ENCODE measurements around the gene SEMA6A. TPM values are rescaled to one million over a fixed set of nuclear protein-coding genes. Genes with fewer than 3 reads are reported as not detected.

Gene SEMA6A
- total and polyA plus RNA-seq, 8 donors = 8.9 to 24.5 (median 14.1) TPM

DNA sequence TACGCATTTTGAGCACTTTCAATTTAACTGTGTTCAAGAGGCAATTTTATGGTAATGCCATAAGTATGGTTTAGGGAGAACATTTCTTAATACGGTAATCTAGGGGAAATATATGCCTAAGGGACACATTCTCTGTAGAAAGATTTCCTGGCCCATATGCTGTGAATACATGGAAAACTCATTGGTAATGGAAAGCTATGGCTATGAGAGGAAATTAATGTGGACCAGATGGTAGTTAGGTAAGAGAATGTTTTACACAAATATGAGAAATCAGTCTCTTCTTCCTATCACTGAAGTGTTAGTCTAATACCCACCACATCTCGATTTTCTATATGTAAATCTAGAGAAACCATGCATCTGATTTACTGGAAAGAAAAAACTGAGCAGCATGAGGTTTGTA lies 105.0 kb downstream of the SEMA6A start:
- DNase-seq (no peak), FAIRE-seq (no peak), ATAC-seq (no peak)
- Histone ChIP-seq H3K27me3 (no peaks in the 10 kb centered on the region), H3K9me3 (no peaks in the 10 kb centered on the region), H3K4me1 (no peaks in the 10 kb centered on the region), H3K27ac (no peak overlapping the region), H3K36me3 (peaks cover 0 to 20% (median 0%) of the 10 kb centered on the region in 3 donors), H3K4me3 (no peak overlapping the region)
- WGBS, 2 donors = 61 to 66% methylated on average over 3 of the region's 3 CpGs
- intact Hi-C loops (cut with DNase I) = no loop called here
- TF ChIP-seq, protein P1, sequence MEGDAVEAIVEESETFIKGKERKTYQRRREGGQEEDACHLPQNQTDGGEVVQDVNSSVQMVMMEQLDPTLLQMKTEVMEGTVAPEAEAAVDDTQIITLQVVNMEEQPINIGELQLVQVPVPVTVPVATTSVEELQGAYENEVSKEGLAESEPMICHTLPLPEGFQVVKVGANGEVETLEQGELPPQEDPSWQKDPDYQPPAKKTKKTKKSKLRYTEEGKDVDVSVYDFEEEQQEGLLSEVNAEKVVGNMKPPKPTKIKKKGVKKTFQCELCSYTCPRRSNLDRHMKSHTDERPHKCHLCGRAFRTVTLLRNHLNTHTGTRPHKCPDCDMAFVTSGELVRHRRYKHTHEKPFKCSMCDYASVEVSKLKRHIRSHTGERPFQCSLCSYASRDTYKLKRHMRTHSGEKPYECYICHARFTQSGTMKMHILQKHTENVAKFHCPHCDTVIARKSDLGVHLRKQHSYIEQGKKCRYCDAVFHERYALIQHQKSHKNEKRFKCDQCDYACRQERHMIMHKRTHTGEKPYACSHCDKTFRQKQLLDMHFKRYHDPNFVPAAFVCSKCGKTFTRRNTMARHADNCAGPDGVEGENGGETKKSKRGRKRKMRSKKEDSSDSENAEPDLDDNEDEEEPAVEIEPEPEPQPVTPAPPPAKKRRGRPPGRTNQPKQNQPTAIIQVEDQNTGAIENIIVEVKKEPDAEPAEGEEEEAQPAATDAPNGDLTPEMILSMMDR (IDR thresholded peaks at IDR 0.05) = no peak

DNA sequence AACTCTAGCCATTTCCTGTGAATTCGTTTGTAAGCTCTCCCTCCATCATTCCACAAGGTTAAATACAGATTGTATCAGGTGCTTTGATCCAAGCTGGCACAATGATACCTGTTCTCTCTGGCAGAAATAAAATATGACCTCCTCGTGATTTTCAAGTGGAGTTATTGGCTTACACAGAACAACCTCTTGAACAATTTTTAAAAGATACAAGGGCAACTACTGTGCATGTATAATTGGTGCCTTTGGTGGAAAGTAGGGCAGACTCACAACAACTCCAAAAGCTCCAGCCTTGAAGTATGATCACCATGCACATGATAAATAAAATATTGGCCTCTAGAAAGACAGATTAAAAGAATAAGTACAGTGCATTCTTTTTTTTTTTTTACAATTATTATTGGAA lies 106.0 kb downstream of the SEMA6A start:
- Histone ChIP-seq H3K36me3 (peaks cover 0 to 20% (median 0%) of the 10 kb centered on the region in 3 donors), H3K27ac (no peak overlapping the region), H3K4me3 (no peak overlapping the region), H3K27me3 (no peaks in the 10 kb centered on the region), H3K9me3 (no peaks in the 10 kb centered on the region), H3K4me1 (no peaks in the 10 kb centered on the region)
- WGBS, 2 donors = 90 to 91% methylated on average over 2 of the region's 2 CpGs
- intact Hi-C loops (cut with DNase I) = no loop called here
- ATAC-seq (no peak), DNase-seq (no peak), FAIRE-seq (no peak)
- TF ChIP-seq, protein P1 (IDR thresholded peaks at IDR 0.05) = no peak

DNA sequence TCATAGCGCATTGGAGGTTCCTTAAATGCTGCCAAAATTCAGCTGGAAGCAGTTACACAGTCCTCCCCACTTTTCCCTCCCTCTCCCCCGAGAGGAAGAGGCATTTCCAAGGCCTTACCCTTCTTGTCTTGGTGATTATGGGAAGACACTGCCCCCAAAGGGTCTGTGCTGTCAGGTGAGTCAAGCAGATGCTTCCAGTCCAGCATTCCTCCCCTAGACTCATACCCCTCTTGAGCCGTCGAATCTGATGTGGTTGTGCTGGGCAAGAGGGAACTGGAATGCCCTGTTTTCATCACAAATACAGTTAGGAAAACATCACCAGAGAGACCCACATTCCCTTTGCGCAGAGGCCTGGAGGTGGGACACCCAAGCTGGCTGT lies 107.2 kb downstream of the SEMA6A start:
- no peaks in the 10 kb centered on the region for H3K4me1 ChIP-seq
- intact Hi-C loops (cut with DNase I) = no loop called here
- no peaks in the 10 kb centered on the region for H3K9me3 ChIP-seq
- H3K27ac ChIP-seq = no peak overlapping the region
- ATAC-seq = no peak
- no peak for FAIRE-seq
- no peak for DNase-seq
- 94 to 95% methylated on average over 5 of the region's 5 CpGs for WGBS, 2 donors
- peaks cover 0 to 20% (median 0%) of the 10 kb centered on the region in 3 donors for H3K36me3 ChIP-seq
- no peaks in the 10 kb centered on the region for H3K27me3 ChIP-seq
- TF ChIP-seq, protein P1 (IDR thresholded peaks at IDR 0.05) = no peak
- no peak overlapping the region for H3K4me3 ChIP-seq

DNA sequence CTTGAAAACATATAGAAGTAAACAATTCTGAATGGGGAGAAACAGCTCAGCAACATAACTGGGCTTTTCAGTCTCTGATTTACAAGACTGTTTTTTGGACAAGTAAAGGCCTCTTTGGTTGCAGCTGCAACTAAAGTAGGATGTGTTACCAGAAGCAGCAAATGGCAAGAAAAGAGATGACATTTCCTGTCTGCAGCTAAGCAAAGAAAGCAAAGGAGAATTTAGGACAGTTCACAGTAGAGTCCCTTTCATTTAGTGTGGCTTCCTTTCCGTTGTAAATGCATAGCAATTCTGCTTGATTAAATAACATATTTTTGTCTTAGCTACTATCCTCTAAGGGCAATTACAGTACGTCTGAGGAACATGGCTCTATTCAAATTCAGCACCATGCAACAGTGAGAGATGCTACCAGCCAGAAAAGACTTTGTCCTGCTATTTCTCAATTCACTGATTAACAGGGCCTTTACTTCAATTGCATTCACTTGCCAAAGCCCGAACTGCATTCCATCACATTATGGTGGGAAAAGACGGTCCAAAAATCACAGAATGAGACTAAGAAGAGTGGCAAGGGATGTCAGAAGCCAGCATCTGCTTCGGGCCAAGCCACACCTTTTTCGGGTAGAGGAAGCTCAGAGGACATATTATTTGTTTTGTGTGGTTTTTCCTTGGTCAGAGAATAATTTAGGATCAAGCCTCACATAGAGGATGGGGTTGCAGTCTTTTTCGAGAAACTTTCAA lies 107.7 kb downstream of the SEMA6A start:
- no peak overlapping the region for H3K4me3 ChIP-seq
- intact Hi-C loops (cut with DNase I) = no loop called here

DNA sequence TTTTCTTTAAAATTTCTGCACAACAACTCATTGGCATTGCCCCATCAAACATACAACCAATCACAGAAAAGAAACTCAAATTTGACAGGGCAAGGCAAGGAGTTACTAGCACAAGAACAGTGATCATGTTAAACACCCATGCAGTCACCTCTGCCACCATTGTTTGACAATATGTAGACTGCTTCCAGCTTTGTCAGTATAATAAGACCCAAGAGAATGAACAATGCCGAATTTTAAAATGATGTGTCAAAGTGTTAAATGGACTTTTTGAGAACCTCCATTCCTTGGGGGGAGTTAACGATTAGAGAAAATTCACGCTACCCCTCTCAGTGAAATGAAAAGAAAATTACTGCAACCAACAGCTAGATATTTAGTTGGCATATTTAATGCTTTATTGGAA lies 109.2 kb downstream of the SEMA6A start:
- H3K36me3 ChIP-seq = peaks cover 0 to 9% (median 0%) of the 10 kb centered on the region in 3 donors
- no peaks in the 10 kb centered on the region for H3K4me1 ChIP-seq
- no peaks in the 10 kb centered on the region for H3K9me3 ChIP-seq
- no peaks in the 10 kb centered on the region for H3K27me3 ChIP-seq
- 93 to 95% methylated on average over 3 of the region's 3 CpGs for WGBS, 2 donors
- no peak for FAIRE-seq
- H3K4me3 ChIP-seq = no peak overlapping the region
- no peak for ATAC-seq
- intact Hi-C loops (cut with DNase I) = no loop called here
- no peak overlapping the region for H3K27ac ChIP-seq
- TF ChIP-seq, protein P1 (IDR thresholded peaks at IDR 0.05) = no peak
- DNase-seq = no peak

More for the DNA sequence above, 107.7 kb downstream of the SEMA6A start:
- 91 to 92% methylated on average over 7 of the region's 7 CpGs for WGBS, 2 donors
- no peak for ATAC-seq
- FAIRE-seq = no peak
- H3K9me3 ChIP-seq = no peaks in the 10 kb centered on the region
- no peaks in the 10 kb centered on the region for H3K4me1 ChIP-seq
- DNase-seq = no peak
- peaks cover 0 to 16% (median 0%) of the 10 kb centered on the region in 3 donors for H3K36me3 ChIP-seq
- no peak overlapping the region for H3K27ac ChIP-seq
- no peaks in the 10 kb centered on the region for H3K27me3 ChIP-seq
- TF ChIP-seq, protein P1 (IDR thresholded peaks at IDR 0.05) = no peak
